ENCODE data around the gene TP53INP2.
A peak's percentile ranks its signal among the peaks of the same experiment; 100 is the strongest.
"Not testable (repeated sequence)": the region's sequence is repeated elsewhere in the genome, so short reads cannot be mapped to it uniquely, and the experiment has no call there.

The TP53INP2 gene

GRCh38 chr20:34706302-34706875 lies 2.2 kb downstream of the TP53INP2 start:
- no peak for DNase-seq

- no peak for DNase-seq
Observed at GRCh38 chr20:34706912-34707784, 3.0 kb downstream of the TP53INP2 start.

DNA sequence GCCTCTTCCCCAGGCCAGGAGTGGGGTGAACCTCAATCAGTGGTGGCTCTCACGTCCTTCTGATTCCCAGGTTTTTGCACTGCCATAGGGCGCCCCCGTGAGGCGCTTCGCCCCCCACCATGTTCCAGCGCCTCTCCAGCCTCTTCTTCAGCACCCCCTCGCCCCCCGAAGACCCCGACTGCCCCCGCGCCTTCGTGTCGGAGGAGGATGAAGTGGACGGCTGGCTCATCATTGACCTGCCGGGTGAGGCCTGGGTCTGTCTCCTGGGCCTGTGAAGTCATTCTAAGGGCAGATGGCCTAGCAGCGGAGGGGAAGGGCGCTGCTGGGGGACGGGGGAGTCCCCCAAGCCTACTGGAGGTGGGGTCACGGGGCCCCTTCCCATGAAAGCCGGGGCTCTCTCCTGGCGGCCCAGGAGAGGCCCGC lies 4.5 kb downstream of the TP53INP2 start:
- DNase-seq = peak; percentile 65

DNA sequence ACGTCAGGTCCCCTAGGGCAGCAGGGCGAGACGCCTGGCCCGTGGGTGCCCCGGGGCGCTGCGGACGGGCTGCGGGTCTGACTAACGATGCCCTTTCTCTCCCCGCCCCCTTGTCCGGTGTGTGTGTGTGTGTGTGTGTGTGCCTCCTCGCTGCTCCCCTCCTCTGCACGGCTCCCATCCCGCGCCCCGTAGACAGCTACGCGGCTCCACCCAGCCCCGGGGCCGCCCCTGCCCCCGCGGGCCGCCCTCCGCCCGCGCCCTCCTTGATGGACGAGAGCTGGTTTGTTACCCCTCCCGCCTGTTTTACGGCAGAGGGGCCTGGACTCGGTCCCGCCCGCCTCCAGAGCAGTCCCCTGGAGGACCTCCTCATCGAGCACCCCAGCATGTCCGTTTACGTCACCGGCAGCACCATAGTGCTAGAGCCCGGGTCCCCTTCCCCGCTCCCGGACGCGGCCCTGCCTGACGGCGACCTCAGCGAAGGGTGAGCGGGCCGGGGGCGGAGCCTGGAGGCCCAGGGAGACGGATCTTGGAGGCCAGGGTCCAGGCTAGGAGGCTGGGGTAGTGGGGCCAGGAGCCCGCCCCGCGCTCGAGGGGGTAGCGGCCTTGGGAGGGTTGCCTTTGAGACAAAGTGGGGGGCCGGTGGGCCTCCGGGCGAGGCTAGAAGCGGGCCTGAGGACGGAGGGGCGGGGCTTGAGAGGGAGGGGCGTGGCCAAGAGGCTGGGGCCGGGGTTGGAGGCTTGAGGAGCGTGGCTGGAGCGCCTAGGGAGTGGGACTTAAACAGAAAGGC lies 5.1 kb downstream of the TP53INP2 start:
- DNase-seq = peak; percentile 84

GRCh38 chr20:34709831-34710567 lies 5.9 kb downstream of the TP53INP2 start:
- no peak for DNase-seq

DNA sequence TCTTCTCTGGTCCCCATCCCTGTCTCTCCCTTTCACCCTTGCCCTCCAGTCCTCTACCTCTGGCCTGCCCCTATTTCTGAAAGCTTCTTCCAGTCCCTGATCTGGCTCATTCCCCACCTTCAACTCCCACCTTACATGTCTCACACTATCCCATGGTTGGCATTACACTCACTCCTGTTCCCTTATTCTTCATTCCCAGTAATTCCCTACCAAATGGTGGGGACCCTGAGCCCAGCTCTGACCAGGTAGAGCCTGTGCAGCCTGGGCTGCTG lies 6.4 kb downstream of the TP53INP2 start:
- no peak for DNase-seq

- DNase-seq = no peak
Observed at GRCh38 chr20:34710861-34711574, 6.9 kb downstream of the TP53INP2 start.

DNA sequence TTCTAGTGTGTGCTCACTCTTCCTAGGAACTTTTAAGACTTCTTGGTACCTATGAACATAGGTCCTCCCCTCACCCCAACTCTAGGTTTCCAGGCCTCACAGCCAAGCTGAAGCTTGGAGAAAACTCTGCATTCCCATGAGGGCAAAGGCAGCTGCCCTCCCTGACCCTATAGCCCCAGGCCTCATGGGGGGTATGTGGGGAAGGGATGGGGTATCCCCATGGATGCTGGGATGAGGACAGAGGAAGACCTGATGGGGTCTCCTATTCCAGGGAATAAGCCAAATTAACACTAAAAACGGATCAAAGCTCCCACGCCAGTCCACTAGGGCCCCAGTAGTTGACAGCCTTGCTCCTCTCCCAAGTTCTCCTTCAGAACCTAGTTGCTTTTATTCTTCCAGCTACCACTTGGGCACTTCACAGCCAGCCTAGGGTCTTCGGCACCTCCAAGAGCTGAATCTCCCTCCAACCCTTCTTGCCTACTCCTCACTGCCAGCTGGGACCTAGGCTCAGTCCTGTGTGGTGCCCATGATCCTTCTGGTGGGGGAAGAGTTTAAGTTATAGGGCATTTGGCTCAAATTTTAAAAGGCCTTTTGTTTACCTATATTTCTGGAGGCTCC lies 7.8 kb downstream of the TP53INP2 start:
- no peak for DNase-seq

- no peak for DNase-seq
Observed at GRCh38 chr20:34712525-34713192, 8.5 kb downstream of the TP53INP2 start.

- DNase-seq = no peak
Observed at GRCh38 chr20:34713194-34713943, 9.2 kb downstream of the TP53INP2 start.

DNA sequence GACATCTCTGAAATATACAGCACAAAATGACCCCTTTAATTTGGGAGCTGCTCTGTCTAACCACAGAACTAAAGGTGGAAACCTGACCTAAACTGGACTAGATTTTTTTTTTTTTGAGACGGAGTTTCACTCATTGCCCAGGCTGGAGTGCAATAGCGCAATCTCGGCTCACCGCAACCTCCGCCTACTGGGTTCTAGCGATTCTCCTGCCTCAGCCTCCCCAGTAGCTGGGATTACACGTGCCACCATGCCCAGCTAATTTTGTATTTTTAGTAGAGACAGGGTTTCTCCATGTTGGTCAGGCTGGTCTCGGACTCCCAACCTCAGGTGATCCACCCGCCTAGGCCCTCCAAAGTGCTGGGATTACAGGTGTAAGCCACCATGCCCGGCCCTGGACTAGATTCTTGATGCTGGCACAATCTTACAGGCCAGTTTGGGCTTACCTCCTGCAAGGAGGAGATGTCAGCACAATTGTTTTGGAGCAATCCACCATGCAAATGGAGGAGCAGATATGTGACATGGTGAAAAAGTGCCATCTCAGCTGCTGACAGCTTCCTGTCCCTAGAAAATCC lies 9.9 kb downstream of the TP53INP2 start:
- not testable (repeated sequence) for DNase-seq

GRCh38 chr20:34715384-34715783 lies 11.2 kb downstream of the TP53INP2 start:
- DNase-seq = no peak

DNA sequence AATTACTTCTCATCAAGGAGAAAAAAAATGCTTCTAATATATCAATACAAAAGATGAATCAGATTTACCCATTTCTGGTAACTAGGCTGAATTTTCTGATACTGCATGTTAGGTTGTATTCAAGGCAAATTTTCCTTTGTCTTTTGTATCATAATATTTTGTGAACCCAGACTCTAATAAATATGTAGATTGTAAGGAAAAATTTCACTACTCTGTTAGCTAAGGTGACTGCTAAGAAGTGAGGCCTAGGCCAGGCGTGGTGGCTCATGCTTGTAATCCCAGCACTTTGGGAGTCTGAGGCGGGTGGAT lies 12.7 kb downstream of the TP53INP2 start:
- no peak for DNase-seq

DNA sequence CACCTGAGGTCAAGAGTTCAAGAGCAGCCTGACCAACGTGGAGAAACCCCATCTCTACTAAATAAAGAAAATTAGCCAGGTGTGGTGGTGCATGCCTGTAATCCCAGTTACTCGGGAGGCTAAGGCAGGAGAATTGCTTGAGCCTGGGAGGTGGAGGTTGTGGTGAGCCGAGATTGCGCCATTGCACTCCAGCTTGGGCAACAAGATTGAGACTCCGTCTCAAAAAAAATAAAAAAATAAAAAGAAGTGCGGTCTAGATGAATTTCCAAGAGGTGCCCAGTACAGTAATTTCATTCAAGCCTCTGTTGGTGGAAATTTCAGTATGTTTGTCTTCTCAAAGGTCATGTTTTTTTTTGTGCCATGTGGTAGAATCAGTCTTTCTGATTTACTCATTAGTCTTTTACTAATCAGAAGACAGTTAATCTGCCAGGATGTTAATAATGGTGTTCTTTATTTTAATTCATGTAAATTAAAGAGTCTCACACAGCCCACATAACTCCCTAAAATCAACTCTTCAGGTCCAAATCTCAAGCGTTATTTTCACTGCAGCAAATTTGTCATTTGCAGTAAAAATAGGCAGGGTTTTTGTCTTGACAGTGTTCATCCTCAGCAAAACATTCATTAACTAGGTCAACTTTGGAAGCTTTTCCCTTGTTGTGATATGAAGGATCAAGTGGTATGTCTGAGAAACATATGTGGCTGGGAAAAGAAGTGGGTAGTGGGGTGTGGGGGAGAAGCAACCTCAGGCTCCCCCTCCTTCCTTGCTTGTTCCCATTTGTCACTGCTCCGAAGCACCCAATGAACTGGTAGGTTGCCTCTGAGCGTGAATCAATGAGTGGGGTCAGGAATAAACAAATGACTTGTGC lies 13.3 kb downstream of the TP53INP2 start:
- DNase-seq = no peak

GRCh38 chr20:34719242-34720017 lies 15.3 kb downstream of the TP53INP2 start:
- DNase-seq = not testable (repeated sequence)

- no peak for DNase-seq
Observed at GRCh38 chr20:34720266-34720665, 16.1 kb downstream of the TP53INP2 start.

GRCh38 chr20:34722560-34722959 lies 18.4 kb downstream of the TP53INP2 start:
- not testable (repeated sequence) for DNase-seq

DNA sequence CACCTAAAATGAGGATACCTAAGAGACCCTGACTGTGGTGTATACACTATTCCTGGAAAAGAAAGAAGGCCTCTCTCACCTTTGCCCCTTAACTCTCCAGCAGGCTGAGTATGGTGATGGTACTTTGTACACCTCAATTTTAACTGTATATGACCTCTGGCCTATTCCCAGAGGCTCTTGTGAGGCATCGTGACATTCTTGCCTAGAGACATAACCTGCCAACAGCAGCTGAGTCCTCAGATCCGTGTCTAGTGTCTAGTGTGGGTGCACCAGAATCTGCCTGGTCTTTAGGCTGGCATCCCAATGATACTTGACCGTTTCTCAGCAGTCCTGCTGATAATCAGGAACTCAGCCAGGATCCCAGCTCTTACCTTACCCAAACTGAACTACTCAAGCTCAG lies 20.0 kb downstream of the TP53INP2 start:
- no peak for DNase-seq

GRCh38 chr20:34729416-34729815 lies 25.3 kb downstream of the TP53INP2 start:
- no peak for DNase-seq
